Activated CD4-positive, alpha-beta T cell treated with anti-CD3 and anti-CD28 coated beads for 1 hour (primary cell): ENCODE results near the gene SPINT2.

Experiments
- DNase-seq: peaks from one replicate; pipeline ENCODE4 v3.0.0-alpha.2; 2020

Gene SPINT2

DNA sequence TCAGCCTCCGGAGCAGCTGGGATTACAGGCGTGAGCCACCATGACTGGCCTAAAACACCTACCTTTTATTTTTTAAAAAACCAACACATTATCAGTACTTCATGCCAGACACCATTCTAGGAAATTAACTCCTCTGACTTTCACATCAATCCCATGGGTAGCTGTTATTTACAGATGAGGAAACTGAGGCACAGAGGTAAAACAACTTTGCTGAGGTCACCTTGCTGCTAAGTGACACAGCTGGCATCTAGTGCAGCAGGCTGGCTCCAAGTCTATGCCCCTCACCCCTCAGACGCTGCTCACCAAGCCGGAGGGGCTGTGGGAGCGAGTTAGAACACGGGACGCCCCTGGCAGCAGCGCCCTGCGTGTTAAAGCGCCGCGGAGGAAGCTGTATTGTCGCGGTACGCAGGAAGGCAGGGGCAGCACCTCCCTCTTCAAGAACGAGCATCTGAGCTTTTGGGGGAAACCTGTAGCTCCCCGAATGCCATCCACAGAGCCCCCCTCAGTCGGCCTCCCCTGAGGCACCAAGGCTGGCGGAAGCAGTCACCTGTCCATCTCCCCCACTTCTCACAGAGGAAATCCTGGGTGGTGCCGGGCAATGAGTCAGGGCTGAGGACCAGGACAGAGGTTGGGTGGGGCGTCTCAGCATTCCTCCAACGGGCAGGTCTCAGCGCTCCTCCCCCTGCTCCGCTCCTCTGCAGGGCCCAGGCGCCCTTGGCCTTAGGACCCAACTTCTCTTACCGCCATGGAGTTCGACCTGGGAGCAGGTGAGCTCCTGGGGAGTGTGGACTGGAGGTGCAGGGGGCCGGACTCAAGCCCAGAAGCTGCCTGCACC, 39.4 kb downstream of the SPINT2 start, which contains the start of gene C19orf33:
C19orf33 (plus strand) TSS at position 735 of the 835 bp plus-strand sequence; CDS start at position 746, 11 bp downstream.
- DNase-seq, result no peak

DNA sequence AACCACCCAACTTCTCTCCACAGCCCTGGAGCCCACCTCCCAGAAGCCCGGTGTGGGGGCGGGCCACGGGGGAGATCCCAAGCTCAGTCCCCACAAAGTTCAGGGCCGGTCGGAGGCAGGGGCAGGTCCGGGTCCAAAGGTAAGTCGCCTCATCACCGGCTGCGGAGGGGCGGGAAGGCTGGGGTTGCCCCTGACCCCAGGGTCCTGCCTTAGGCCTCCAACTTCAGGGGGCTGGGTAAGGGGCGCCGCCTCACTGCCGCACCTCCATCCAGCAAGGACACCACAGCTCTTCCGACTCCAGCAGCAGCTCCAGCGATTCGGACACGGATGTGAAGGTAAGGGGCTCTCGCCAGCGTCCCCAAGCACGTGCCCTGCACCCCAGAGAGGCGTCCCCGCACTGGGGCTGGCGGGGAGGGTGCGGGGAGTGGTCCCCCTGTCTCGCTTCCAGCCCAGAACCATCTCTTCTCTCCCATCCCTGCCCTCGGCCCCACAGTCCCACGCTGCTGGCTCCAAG, 40.0 kb downstream of the SPINT2 start:
- no peak for DNase-seq

DNA sequence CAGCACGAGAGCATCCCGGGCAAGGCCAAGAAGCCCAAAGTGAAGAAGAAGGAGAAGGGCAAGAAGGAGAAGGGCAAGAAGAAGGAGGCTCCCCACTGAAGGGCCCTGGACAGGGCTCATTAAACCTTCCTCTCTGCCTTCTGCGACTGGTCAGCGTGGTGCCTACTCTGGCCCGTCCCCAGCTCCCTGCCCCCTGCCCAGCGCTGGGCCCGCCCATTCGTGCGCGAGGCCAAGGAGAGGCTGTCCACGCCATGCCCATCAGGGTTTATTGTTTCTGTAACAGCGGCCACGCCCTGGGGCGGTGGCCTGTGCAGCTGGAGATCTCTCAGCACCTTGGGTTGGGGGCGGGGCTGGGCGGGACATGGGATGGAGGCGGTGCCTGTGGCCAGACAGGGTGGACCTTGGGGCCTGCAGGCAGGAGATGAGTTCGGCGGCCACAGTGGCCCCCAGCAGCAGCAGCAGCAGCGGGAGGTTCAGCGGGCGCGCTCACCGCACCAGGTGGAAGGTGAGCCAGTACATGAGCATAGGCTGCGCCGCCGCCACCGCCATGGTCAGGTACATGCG, 40.6 kb downstream of the SPINT2 start:
- DNase-seq, result no peak

DNA sequence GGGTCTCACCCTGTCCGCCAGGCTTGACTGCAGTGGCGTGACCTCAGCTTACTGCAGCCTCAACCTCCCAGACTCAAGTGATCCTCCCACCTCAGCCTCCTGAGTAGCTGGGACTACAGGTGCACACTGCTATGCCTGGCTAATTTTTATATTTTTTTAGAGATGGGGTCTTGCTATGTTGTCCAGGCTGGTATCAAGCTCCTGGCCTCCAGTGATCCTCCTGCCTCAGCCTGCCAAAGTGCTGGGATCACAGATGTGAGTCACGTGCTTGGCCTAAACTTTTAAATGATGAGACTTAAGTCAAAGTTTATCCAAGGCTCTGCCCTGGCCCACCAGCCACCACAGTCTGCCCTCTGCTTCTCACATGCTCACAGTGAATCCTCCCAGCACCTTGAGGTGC, 41.9 kb downstream of the SPINT2 start:
- DNase-seq, result no peak

DNA sequence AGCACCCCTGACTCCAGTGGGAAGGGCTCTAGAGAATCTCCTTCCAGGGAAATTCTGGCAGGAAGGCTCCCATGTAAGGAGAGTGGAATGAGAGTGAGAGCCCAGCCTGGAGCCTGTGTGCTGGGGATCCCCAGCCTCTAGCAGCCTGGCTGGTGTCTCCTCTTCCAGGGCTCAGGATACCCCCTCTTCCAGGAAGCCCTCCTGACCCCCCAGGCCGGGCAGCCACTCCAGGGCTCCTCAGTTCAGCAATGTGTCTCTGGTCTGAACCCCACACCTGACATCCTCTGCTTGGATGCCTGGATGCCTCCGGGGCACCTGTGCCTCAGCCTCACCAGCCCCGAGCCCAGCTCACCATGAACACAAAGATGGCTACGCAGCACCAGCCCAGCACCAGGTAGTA, 42.7 kb downstream of the SPINT2 start:
- no peak for DNase-seq

DNA sequence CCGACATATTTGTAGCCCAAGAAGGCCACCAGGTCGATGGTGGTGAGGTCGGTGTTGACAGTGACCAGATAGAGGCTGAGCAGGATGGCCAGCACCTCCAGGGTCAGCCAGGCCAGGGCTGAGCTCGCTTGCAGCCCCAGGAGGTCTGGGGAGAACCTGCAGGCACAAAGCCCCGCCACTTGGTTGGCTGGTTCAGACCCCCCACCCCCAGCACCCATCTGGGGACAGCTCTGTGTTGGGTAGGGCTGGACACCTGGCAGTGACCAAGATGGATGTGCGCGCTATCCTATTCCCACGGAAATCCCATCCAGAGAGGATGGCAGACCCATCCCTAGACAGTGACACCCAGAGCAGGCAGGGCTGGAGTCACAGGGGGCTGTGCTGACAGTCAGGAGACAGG, 43.2 kb downstream of the SPINT2 start:
- DNase-seq, result no peak

DNA sequence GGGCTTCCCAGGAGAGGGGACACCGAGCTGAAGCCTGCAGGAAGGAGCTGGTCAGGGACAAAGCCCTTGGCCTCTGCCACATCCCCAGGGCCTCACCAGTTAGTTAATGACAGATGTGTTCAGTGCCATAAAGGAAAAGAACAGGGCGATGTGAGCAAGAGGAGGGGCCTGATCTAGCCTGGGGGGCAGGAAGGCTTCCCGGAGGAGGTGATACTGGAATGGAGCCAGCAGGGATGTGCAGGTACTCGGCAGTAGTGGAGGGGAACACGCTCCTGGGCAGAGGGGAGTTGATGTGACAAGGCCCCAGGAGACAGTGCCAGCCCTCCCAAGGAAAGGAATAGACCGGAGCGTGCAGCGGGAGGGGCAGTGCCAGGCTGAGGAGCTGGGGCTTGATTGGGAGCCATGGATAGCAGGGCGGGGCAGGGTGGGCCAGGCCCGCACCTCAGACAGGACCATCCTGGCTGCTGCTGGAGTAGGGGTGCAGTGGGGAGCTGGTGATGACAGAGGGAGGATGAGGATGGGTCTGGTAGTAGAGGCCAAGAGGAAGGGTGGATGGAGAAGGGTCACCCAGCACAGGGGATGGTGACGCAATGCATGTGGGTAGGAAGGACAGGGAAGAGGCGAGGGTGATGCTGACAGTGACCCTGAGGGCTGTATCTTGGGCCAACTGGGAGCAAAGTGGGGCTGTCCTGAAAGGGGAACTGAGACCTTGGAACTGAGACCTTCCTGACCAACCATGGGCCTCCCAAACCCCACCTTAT, 43.8 kb downstream of the SPINT2 start:
- DNase-seq, result no peak

DNA sequence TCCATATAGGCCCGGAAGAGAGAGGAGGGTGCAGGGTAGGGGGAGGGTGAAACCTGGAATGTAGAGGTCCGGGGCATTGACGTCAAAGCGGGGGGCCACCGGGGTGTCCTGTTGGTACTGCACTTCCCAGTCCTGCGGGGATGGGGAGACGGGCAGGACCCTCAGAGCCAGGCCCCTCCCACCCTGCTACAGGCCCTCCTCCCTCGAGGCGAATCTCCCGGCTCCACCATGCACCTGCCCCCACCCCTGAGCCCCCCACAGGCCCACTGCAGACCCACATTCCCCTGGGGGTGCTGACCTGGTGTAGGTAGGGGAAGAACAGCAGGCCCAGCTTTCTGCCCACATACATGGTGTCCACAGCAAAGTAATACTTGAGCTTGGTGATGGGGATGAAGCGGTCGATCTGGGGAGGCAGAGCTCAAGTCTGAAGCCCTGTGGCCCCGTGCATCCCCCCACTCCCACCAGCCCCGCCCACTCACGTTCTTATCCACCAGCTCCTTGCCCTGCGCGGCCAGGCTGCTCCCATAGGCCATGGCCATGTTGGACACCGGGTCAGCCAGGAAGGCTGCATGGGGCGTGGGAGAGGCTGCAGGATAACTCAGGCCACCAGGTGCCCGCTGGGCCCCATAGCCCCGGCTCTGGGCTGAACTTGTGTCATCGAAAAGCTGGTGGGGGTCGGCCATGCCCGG, 44.7 kb downstream of the SPINT2 start:
- DNase-seq, result no peak

DNA sequence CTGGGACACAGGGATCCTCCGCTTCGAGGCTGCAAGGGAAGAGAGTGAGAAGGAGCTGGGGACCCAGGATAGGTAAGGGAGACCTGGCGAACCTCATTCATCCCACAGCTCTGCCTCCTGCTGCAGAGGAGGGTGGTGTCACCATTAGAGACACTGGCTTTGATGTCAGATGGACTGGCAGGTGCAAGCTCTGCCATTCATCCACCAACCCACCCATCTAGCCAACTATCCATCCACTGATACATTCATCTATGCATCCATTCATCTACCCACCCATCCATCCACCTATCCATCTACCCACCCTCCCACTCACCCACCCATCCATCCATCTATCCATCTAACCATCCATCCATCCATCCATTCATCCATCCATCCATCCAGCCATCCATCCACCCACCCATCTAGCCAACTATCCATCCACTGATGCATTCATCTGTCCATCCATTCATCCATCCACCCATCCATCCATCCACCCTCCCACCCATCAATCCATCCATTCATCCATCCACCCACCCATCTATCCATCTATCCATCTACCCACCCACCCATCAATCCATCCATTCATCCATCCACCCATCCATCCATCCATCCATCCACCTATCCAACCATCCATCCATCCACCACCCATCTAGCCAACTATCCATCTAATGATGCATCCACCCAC, 45.4 kb downstream of the SPINT2 start:
- no peak for DNase-seq

DNA sequence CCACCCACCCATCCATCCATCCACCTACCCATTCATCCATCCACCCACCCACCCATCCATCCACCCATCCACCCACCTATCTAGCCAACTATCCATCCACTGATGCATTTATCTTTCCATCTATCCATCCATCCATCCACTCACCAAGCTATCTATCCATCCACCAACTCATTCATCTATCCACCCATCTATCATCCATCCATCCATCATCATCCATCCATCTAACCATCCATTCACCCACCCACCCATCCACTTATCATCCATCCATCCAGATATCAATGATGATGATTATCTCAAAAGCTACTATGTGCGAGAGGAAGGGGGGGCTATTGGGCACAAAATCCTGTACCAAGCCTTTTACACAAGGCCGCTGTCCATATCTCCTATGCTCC, 45.9 kb downstream of the SPINT2 start:
- DNase-seq, result no peak

DNA sequence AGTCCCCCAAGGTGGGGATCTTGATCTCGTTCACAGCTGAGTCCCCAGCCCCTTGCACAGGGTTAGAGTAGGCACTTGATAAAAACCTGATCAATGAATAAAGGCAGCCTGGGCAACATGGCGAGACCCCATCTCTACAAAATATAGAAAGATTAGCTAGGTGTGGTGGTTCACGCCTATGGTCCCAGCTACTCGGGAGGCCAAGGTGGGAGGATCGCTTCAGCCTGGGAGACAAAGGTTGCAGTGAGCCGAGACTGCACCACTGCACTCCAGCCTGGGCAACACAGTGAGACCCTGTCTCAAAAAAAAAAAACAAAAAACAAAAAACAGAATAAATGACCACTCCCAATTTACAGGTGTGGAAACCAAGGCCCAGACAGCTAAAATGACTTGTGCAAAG, 46.6 kb downstream of the SPINT2 start:
- DNase-seq, result no peak

DNA sequence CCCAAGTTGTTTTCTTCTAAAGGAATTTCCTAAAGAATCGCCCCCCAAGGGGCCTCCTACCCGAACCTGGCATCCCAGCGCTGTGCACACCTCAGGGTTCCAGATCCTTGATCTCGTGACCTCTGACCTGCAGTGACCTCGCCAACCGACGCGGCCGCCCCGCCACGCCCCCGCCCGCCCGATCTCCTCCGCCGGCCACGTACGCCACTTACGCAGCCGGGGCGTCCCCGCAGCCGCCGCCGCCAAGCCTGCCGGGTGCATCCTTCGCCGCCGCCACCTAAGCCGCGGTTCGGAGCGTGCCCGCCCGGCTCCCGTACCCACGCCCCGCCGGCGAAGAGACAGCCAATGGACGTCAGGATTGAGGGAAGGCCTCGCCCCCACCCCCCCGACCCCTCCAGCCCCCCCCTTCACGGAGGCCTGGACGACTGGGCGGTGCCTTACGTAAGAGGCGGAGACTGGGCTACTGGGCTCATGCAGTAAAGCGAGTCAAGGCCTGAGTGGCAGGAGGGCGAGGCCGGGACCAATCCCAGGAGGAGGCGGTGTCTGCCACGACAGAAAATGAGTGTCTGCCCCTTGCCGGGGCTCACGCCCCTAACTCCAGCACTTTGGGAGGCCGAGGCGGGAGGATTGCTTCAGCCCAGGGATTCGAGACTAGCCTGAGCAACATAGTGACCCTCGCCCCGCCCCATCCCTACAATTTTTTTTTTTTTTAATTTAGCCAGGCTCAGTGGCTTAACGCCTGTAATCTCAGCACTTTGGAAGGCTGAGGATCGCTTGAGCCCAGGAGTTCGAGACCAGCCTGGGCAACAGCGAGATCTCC, 51.5 kb downstream of the SPINT2 start, which contains the start of gene YIF1B:
YIF1B (minus strand) TSS at position 291 of the 820 bp plus-strand sequence; CDS start at position 261, 30 bp downstream.
- DNase-seq, result peak; percentile 92

DNA sequence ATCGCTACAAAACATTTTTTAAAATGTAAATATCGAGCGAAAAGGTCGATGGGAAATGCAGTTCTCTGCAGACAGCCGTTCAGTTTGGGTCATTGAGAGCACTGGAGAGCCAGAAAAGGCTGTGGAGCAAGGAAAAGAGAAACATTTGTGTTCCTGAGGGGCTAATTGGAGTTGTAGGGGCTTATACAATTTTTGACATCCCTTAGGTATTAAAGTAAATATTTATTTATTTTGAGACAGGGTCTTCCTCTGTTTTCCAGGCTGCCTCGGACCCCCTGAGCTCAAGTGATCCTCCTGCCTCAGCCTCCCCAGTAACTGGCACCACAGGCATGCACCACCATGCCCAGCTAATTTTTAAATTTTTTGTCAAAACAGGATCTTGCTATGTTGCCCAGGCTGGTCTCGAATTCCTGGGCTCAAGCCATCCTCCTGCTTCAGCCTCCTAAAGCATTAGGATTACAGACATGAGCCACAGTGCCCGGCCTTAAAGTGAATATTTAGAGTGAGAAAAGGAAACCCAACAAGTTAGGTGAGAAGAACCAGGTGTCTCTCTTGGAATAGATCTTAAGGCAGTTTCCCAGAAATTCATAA, 52.2 kb downstream of the SPINT2 start:
- no peak for DNase-seq

DNA sequence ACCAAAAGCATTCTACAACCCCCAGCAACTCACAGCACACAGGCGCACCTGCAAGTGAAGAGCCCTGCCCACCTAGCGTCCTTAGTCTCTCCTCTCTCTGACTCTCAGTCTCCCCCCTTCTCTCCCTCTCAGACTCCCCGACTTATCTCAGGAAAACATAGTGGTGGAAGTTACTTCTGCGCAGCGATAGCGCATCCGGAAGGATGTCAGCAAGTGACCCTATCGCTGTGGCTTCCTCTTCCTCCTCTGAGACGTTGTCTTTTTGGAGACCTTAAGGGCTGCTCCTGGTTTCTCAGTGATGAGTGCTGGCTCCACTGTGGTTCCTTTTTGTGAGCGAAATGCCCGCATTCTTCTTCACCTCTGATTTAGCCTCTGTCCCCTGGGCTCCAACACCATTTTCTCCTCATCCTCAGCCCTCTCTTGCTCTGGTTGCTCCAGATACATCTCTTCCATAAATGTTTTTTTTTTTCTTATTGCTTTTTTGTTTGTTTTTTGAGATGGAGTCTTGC, 52.8 kb downstream of the SPINT2 start:
- DNase-seq, result no peak

DNA sequence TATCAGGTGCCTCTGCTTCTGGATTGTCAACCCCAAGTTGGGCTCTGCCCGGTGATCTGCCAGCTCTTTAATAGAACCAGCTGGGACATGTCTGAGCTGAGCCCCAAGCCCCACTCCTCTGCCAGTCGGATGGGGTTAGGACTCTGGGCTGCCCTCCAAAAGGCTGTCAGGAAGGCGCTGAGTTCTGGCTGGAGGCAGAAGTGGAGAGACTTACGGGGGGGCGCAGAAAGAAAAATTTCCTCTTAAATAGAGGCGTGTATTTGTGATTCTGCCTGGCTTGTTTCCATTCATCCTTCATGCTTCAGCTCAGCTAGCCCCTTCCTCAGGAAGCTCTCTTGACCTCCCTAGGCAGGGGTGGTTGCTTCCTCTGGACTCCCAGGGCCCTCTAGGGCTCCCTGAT, 54.3 kb downstream of the SPINT2 start:
- DNase-seq, result no peak

DNA sequence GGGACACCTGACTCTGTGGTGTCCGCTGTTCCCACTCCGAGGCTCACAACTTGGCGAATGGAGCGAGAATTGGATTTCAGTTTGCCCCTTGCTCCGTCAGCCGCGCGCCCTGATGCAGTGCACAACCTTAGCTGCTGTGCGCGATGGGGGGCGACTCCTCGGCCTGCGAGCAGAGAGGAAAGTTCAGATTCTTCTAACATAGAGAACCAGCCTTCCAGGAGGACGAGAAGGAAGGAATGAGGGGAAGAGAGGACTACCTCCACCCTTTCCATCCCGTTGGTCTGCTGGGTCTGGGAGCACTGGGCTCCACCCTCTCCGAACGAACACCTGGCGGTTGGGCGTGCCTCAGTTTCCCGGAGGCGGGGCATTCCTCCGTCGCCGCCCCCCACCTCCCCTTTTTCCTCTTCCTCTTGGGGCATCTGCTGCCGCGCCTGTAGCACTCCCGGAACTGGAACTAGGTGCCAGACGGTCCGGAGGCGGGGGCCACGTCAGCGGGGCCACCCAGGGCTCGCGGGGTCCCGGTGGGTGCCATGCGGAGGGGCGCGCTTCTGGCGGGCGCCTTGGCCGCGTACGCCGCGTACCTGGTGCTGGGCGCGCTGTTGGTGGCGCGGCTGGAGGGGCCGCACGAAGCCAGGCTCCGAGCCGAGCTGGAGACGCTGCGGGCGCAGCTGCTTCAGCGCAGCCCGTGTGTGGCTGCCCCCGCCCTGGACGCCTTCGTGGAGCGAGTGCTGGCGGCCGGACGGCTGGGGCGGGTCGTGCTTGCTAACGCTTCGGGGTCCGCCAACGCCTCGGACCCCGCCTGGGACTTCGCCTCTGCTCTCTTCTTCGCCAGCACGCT, 55.3 kb downstream of the SPINT2 start, which contains the start of gene KCNK6:
KCNK6 (plus strand) TSS at position 425 of the 838 bp plus-strand sequence; CDS start at position 531, 106 bp downstream.
- peak; percentile 19 for DNase-seq

DNA sequence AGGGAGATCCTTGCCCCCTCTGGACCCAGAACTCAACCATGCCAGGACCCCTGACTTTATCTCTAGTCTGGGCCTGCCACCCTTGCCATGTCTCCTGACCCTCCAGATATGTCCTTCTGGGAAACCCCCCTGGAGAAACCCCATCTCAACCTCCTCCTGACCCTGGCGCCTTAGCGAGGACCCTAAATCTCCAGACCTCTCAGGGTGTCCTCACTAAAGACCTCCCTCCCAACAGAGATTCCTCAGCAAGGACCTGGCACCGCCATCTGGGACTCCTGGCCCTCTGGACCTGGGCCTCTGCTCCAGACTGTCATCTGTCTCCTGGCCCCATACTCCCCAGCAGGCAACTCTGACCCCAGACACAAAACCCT, 56.6 kb downstream of the SPINT2 start:
- DNase-seq, result no peak

DNA sequence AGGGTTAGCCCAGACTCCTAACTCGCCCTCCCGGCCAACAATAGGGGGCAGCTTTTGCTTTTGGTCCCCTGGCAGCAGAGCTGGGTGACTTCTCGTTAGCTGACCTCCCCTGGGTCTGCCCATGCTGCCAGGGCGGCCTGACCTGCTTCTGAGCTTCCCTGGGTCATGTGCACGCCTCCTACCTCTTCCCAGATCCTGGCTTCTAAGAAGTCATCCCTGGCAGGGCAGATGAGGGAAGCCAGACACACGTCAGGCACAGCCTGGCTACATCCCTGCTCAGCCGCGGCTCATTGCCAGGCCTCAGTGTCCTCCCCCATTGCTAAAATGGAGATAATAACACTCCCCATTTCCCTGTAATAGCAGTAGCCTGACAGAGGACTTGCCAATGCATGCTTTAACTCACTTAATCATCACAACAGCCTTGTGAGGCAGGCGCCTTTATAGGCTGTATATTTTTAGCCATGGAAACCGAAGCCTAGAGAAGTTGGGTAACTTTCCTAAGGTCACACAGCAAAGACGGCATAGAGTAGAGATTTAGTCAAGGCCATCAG, 57.3 kb downstream of the SPINT2 start:
- no peak for DNase-seq

DNA sequence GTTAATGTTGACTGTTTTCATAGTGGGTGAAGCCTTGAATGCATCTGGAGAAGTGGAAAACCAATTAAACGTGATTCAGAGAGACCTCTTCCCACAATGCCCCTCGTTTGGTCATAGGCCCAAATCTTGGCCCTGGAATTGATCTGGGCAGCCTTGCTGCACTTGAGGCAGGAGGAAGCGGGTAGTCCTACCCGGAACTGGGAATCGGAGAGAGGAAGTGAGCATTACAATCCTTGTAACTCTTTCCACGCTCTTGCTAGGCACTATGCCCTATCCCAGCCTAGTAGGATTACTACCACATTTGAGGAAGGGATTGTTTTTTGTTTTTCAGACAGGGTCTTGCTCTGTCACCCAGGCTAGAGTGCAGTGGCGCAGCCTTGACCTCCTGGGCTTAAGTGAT, 58.9 kb downstream of the SPINT2 start:
- no peak for DNase-seq
